ENCODE results near the gene LYZL4.

The LYZL4 gene

GRCh38 chr3:42371776-42372175 is 38.6 kb downstream of the LYZL4 start:
- DNase-seq (ENCODE audit: low spot score) = peak; percentile 86

- DNase-seq (ENCODE audit: low spot score) = no peak
Measured at GRCh38 chr3:42369832-42370231, 40.6 kb downstream of the LYZL4 start.

- DNase-seq (ENCODE audit: low spot score) = peak; percentile 80
Measured at GRCh38 chr3:42369304-42369703, 41.1 kb downstream of the LYZL4 start.

- no peak for DNase-seq (ENCODE audit: low spot score)
Measured at GRCh38 chr3:42368861-42369260, 41.5 kb downstream of the LYZL4 start.

- DNase-seq (ENCODE audit: low spot score) = no peak
Measured at GRCh38 chr3:42367903-42368302, 42.5 kb downstream of the LYZL4 start.

- no peak for DNase-seq (ENCODE audit: low spot score)
Measured at GRCh38 chr3:42366550-42366949, 43.9 kb downstream of the LYZL4 start.

GRCh38 chr3:42357335-42357734 is 53.1 kb downstream of the LYZL4 start:
- DNase-seq (ENCODE audit: low spot score) = no peak

GRCh38 chr3:42355612-42356011 is 54.8 kb downstream of the LYZL4 start:
- no peak for DNase-seq (ENCODE audit: low spot score)

- peak; percentile 33 for DNase-seq (ENCODE audit: low spot score)
Measured at GRCh38 chr3:42353631-42354030, 56.8 kb downstream of the LYZL4 start.

- no peak for DNase-seq (ENCODE audit: low spot score)
Measured at GRCh38 chr3:42351207-42351606, 59.2 kb downstream of the LYZL4 start.

- DNase-seq (ENCODE audit: low spot score) = no peak
Measured at GRCh38 chr3:42349765-42350594, 60.4 kb downstream of the LYZL4 start.

- DNase-seq (ENCODE audit: low spot score) = no peak
Measured at GRCh38 chr3:42347928-42348327, 62.5 kb downstream of the LYZL4 start.
